GM18505 (cell line): ENCODE measurements around the gene TXNDC17.

Source experiments
- ATAC-seq: cut with Tn5 transposase; IDR thresholded peaks from one replicate; pipeline ENCODE4 v1.9.1; 2021; ENCODE audit not compliant: unreplicated experiment
- POLR2A ChIP-seq: IDR thresholded peaks from 4 replicates; pipeline ENCODE4 v1.6.1; 2011; ENCODE audit warnings: borderline replicate concordance; ENCODE audit not compliant: insufficient read depth, insufficient read length; ENCODE audit errors: extremely low read depth

The TXNDC17 gene

DNA sequence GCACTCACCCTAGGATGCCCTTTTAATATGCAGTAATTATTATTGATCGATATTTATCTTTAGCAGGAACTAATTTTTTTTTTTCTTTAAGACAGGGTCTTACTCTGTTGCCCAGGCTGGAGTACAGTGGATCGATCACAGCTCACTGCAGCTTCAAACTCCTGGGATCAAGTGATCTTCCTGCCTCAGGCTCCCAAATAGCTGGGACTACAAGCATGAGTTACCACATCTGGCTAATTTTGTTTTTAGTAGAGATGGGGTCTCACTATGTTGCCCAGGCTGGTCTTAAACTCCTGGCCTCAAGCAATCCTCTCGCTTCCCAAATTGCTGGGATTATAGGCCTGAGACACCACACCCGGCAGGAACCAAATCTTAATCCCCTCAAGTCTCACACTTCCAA is 29.6 kb upstream of the TXNDC17 start:
- TF ChIP-seq POLR2A, result no peak
- ATAC-seq, result no peak

DNA sequence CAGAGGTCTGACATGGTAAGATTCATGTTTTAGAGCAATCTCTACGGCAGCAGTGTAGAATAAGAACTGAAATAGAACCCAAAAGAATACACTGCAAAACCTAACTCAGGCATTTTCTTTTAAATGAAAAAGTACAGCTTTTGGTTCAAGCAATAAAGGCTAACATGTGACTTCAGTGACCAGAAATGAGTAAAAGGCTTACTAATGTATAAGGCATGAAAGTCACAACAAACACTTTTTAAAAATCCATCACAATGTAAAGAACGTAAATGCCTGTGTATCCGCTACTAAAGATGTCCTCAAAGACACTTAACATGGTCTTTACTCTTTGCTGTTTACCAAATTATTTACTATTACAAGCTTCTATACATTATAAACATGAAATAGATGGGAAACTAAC is 16.9 kb upstream of the TXNDC17 start:
- TF ChIP-seq POLR2A, result no peak
- no peak for ATAC-seq

DNA sequence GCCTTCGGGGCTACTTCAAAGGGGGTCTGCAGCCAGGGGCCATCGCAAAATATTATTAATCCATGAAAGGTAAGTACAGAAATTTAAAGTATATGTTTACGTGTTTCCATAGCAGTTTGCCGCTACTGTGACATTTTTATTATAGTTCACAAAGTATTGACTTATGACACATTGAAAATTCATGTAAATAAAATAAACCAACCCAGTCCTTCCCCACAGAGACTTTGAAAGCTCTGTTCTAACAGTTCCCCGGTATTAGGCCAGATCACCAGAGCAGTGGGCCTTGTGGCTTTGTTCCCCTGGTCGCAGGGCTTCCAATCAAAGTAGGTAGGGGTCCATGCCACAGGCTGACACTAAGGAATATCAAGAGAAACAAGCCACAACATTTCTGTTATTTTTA is 14.2 kb upstream of the TXNDC17 start:
- TF ChIP-seq POLR2A, result no peak
- no peak for ATAC-seq

DNA sequence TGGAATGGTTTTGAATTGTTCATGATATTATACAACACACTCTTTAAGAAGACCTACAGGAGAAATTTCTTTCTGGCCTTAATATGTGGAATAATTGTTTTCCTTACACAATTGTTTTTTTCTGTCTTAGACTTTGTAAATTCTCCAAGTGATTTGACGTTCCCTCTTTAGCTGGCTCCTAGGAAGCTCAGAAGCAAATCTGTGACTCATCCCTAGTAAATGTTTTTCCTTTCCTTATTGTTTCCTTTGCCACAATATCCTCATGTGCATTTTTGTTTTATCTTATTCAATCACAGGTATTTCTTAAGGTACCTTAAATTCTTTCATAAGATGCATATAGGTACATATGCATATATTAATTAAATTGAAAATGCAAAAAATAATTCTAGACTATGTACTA is 13.8 kb upstream of the TXNDC17 start:
- no peak for ATAC-seq
- no peak for TF ChIP-seq POLR2A

DNA sequence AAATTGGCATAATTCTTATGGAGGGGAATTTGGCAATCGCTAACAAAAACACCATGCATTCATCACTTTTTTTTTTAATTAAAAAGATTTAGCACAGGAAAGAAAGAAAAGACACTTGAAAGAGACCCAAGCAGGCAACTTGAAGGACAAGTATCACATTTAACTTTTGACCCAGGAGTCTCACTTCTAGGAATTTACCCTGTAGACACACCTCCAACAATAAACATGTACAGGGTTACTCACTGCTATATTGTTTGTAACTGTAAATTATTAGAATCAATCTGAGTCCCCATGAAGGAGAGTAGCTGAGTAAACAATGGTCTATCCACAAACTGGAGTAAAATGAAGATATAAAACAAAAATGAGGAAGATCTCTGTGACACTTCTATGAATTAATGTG is 10.5 kb upstream of the TXNDC17 start:
- TF ChIP-seq POLR2A, result no peak
- no peak for ATAC-seq

DNA sequence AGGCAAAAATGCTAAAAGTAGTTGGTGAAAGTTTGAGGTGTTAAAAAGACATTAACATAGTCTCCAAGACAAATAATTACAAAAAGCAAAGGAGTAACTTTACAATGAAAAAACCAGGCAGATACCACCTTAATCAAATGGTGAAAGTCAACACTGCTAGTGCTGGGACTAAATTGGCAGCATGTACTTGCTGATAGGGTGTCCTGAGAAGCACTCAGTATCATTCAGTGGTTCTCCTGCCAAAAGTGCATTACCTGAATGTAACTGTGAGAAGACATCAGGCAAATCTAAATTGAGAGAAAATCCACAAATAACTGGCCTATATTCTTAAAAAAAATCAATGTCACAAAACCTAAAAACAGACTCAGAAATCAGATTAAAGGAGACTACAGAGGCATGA is 8.3 kb upstream of the TXNDC17 start:
- TF ChIP-seq POLR2A, result no peak
- ATAC-seq, result no peak

DNA sequence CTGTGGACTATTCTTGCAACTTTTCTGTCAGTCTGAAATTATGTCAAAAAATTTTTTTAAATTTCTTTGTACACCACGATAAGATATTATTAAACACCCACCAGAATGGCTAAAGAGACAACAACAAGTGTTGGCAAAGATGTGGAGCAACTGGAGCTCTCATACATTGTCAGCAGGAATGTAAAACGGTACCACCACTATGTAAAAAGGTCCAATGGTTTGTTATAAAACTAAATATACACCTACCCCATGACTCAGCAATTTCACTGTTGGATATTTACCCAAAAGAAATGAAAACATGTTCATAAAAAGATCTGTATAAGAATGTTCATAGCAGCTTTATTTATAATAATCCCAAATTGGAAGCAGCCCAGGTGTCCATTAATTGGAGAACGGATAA is 7.6 kb upstream of the TXNDC17 start:
- no peak for TF ChIP-seq POLR2A
- ATAC-seq, result no peak

DNA sequence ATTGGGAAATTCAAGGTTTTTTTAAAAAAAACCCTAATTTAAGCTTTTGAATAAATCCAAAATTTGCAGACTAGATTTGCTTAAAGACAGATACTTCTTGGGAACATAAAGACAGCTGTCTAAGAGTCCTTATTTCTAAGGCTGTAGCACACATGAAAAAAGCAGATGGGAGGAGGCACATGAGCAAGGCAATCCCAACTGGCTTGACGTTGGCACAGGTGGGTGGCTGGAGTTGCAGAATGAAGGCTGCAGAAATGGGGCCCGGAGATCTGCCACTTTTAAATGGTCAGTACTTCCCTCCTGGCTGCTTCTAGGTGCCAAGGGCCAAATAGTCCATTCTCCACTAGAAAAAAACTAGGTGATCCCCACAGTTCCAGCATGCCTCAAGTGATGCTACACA is 4.8 kb upstream of the TXNDC17 start:
- no peak for ATAC-seq
- no peak for TF ChIP-seq POLR2A

DNA sequence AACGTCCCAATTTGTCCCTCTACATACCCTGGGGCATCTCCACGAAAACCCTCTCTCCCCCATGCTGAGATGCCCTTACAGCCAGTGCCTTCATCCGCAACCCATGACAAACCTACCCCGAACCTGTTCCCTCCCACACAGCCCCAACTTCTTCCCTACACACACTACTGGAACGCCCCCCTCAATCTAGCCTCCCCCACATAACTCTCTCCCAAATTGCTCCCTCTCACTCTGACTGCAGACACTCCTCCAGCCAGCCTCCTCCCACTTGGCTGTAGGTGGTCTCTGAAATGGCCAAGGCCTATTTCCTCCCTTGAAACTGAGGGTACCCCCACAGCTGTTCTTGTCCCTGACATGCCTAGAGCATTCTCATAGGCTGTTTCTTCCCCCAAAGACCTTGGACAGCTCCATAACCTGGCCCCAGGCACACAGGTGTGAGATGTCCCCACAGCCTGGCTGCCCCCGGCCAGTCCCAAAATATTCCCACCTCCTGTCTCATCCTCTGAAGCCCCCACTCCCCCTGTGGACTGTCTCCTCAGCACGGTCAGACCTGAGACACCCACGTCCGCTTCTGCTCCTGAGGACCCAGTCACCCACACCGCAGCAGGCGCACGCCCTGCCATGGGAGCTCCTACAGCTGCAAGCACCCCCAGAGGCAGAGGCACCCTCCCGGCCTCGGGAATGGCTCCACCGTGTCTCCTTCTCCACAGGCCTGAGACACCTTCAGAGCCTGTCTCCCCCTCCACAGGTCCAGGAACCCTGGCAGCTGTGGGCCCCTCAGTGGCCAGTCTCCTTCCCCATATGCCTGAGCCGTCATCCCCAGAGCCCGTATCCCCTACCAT is 4.0 kb upstream of the TXNDC17 start:
- ATAC-seq, result no peak
- TF ChIP-seq POLR2A, result no peak

DNA sequence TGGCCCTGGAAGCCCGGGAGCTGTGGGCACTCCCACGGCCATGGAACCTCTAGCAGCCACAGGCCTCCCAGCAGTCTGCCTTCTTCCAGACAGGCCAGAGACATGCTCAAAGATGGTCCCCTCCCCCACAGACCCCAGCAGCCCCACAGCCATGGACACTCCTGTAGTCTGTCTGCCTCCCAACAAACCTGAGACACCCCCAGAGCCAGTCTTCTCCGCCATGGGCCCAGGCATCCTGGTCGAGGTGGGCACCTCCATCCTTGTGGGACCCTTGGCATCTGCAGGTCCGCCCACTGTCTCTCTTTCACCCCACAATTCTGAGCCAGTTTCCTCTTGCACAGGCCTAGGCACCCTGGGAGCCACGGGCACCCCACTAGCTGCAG is 3.4 kb upstream of the TXNDC17 start:
- no peak for ATAC-seq
- no peak for TF ChIP-seq POLR2A

DNA sequence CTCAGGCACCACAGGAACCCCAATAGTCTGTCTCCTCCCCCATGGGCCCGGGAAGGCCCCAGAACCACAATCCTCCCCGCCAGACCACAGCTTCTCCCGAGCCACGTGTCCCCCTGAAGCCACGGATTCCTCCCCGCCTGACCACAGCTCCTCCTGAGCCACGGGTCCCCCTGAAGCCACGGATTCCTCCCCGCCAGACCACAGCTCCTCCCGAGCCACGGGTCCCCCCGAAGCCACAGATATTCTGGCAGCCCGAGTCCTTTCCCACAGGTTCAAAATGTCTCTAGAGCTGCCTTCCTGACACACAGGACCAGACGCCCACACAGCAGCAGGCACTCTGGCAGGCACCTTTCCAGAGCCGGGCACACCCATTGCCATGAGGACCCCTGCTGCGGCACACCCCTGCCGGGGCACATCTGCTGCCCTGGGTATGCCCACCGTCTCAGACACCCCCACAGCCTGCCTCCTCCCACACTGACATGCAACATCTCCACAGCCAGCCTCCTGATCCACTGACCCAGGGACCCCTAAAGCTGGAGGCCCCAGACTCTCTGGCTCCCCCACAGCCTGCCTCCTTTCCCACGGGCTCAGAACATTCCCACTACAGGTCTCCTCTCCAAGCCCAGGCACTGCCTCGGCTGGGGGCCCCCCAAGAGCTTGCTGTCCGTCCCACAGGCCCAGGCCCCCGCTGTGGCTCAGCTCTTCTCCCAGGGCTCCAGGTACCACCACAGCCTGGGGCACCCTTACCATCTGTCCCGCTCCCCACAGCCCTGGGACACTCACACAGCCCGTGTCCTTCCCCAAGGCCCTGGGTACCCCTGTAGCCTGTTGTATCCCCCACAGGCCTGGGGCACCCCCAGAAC is 2.6 kb upstream of the TXNDC17 start:
- no peak for ATAC-seq

DNA sequence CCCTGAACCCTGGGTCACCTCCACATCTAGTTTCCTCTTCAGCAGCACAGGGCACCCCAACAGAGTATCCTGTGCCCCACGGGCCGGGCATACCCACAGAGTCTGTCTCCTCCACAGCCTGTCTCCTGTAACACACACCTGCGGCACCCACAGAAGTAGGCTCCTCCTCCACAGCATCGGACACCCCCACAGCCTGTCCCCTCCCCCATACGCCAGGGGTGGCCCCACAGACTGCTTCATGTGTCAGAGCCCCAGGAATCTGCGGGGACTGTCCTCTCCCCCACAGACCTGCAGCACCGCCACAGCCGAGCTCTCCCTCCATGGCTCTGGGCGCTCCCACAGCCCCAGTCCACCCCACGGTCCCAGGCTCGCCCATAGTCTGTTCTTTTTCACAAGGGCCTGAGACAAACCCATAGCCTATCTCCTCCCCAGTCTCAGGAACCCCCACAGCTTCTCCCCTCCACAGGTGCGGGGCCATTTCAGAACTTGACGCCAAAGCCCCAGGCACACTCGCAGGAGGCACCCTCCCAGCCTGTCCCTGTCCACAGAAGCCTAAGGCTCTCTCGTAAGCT is 1.8 kb upstream of the TXNDC17 start:
- TF ChIP-seq POLR2A, result no peak
- ATAC-seq, result no peak

More for the DNA sequence above, 2.6 kb upstream of the TXNDC17 start:
- no peak for TF ChIP-seq POLR2A

DNA sequence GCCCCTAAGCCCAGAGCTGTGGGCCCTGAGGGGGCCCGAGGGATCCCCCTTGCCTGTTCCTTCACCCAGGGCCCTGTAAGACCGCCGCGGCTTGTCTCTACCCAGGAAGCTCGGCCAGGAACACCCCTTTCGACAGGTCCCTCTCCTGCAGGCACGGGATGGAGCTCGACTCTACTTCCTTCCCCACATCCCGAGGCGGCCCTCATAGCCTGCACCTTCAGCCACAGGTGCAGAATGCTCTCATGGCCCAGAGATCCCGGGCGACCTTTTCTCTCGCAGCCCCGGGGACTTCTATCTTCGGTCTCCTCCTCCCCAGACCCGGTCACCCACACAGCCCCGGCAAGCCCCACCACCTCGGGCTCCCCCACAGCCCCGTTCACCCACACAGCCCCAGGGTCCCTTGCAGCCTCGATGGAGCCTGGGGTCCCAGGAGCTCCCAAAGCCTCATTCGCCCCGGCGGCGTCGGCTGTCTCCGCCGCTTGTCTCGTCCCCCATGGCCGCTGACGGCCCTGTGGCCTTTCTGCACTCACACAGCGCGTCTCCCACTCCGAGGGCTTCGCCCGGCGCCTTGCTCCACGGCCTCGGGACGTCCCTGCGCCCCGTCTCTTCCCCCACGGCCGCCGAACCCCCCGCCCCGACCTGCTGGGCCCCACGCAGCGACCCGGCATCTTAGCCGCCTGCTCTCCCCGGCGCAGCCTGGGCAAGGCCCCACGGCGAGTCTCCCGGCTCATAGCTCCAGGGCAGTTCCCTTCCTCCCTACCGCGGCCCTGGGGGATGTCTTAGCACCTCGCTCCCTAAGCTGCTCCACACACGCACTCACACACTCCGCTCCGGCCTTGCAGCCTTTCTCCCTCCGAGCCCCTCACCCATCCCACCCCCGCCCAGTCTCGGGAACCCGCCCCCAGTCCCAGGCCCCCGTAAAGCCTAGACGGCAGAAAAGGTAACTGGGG is 999 bp upstream of the TXNDC17 start:
- no peak for TF ChIP-seq POLR2A
- no peak for ATAC-seq

DNA sequence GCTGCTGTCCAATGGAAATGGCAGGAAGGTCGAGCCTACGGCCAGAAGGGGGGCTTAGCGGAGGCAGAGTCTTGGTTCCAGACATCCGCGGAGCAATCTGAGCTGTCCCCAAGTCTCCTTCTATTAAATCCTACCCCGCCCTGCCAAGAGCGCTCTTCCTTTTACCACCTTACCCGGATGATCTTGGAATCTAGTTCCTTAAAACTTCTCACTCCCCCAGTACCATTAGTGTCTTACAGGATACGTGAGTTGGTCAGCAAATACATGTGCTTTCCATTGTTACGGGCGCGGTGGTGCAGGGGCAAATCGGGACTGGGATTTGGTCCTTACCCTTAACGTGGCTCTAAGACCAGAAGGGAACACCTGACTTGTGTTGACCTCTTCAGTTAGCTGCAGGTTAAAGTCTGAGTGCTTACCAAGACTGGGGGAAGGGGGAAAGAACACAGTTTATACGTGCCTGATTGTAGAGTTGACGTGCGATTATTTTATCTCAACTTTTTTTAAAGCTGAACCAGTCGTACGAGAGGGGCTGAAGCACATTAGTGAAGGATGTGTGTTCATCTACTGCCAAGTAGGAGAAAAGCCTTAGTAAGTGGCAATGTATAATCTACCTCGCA is 495 bp downstream of the TXNDC17 start:
- no peak for TF ChIP-seq POLR2A
- peak; percentile 1 for ATAC-seq
